Progenitor cell of endocrine pancreas (in vitro differentiated cells): ENCODE data around the gene PRKN. TPM values are rescaled to one million over a fixed set of nuclear protein-coding genes. Genes with fewer than 3 reads are reported as not detected.

Source experiments
- DNase-seq: peaks from one replicate; pipeline ENCODE4 v3.0.0; 2021; ENCODE audit warnings: low spot score; ENCODE audit not compliant: unreplicated experiment
- H3K27ac Mint-ChIP-seq: 2 replicates; pipeline ENCODE4 v1.8.0; 2021; ENCODE audit warnings: mild to moderate bottlenecking, moderate library complexity, mixed read lengths
- H3K27me3 Mint-ChIP-seq: 2 replicates; pipeline ENCODE4 v1.8.0; 2021; ENCODE audit warnings: mixed read lengths
- H3K36me3 Mint-ChIP-seq: 2 replicates; pipeline ENCODE4 v1.8.0; 2022; ENCODE audit warnings: mixed read lengths; ENCODE audit not compliant: insufficient read depth
- H3K4me1 Mint-ChIP-seq: 2 replicates; pipeline ENCODE4 v1.8.0; 2021; ENCODE audit warnings: low read depth, mixed read lengths
- H3K4me3 Mint-ChIP-seq: 2 replicates; pipeline ENCODE4 v1.8.0; 2021; ENCODE audit warnings: low read depth, mild to moderate bottlenecking, moderate library complexity, mixed read lengths
- H3K9me3 Mint-ChIP-seq: 2 replicates; pipeline ENCODE4 v1.8.0; 2021; ENCODE audit warnings: low read depth, mixed read lengths
- total RNA-seq: library from RNA; stranded (reverse); gene quantifications from 2 replicates; pipeline ENCODE4 v1.2.1, GENCODE V29; 2021
- TF ChIP-seq, protein P1 (sequence below): fragments of 200-600 bp; sonication (generic); IDR thresholded peaks from one replicate; pipeline ENCODE4 v1.5.0; 2021; ENCODE audit warnings: antibody characterized with exemption, mild to moderate bottlenecking; ENCODE audit not compliant: unreplicated experiment

PRKN gene
- total RNA-seq, 1 donor from 2014 or later: 4.6 TPM

- TF ChIP-seq, protein P1, sequence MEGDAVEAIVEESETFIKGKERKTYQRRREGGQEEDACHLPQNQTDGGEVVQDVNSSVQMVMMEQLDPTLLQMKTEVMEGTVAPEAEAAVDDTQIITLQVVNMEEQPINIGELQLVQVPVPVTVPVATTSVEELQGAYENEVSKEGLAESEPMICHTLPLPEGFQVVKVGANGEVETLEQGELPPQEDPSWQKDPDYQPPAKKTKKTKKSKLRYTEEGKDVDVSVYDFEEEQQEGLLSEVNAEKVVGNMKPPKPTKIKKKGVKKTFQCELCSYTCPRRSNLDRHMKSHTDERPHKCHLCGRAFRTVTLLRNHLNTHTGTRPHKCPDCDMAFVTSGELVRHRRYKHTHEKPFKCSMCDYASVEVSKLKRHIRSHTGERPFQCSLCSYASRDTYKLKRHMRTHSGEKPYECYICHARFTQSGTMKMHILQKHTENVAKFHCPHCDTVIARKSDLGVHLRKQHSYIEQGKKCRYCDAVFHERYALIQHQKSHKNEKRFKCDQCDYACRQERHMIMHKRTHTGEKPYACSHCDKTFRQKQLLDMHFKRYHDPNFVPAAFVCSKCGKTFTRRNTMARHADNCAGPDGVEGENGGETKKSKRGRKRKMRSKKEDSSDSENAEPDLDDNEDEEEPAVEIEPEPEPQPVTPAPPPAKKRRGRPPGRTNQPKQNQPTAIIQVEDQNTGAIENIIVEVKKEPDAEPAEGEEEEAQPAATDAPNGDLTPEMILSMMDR: no peak
- peaks cover 10% of the 10 kb centered on the region for H3K9me3 Mint-ChIP-seq
- DNase-seq: no peak
- H3K36me3 Mint-ChIP-seq: no peaks in the 10 kb centered on the region
- peaks cover 3% of the 10 kb centered on the region for H3K4me1 Mint-ChIP-seq
- H3K27ac Mint-ChIP-seq: no peak overlapping the region
- no peaks in the 10 kb centered on the region for H3K27me3 Mint-ChIP-seq
- H3K4me3 Mint-ChIP-seq: no peak overlapping the region
Measured at GRCh38 chr6:162713974-162714780, 13.4 kb downstream of the PRKN start.

DNA sequence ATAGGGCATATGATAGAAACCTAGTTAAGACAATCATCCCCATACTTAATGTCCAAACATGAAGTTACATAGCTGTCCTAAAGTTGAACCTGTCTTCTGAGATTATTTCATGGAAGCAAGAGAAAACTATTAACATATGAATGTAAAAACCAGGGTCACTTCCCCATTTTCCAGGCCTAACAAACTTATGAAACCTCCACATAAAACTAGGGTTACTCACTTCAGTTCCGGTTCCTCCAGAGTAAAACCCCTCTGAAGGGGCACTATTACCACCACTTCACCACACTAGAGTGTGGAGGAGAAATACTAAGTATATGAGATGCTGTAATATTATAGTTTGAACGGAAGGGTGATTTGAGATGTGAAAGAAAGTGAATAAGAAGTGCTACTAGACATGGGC lies 14.9 kb downstream of the PRKN start:
- H3K4me1 Mint-ChIP-seq: peaks cover 3% of the 10 kb centered on the region
- no peak overlapping the region for H3K27ac Mint-ChIP-seq
- no peak overlapping the region for H3K4me3 Mint-ChIP-seq
- H3K9me3 Mint-ChIP-seq: peaks cover 3% of the 10 kb centered on the region
- no peaks in the 10 kb centered on the region for H3K27me3 Mint-ChIP-seq
- DNase-seq: no peak
- H3K36me3 Mint-ChIP-seq: no peaks in the 10 kb centered on the region
- TF ChIP-seq, protein P1: no peak

- no peaks in the 10 kb centered on the region for H3K9me3 Mint-ChIP-seq
- DNase-seq: no peak
- TF ChIP-seq, protein P1: no peak
- no peaks in the 10 kb centered on the region for H3K36me3 Mint-ChIP-seq
- H3K27ac Mint-ChIP-seq: no peak overlapping the region
- H3K27me3 Mint-ChIP-seq: no peaks in the 10 kb centered on the region
- H3K4me1 Mint-ChIP-seq: peaks cover 3% of the 10 kb centered on the region
- no peak overlapping the region for H3K4me3 Mint-ChIP-seq
Measured at GRCh38 chr6:162711376-162711775, 16.2 kb downstream of the PRKN start.

GRCh38 chr6:162710936-162711335 lies 16.6 kb downstream of the PRKN start:
- no peak overlapping the region for H3K4me3 Mint-ChIP-seq
- TF ChIP-seq, protein P1: no peak
- H3K27me3 Mint-ChIP-seq: no peaks in the 10 kb centered on the region
- H3K36me3 Mint-ChIP-seq: no peaks in the 10 kb centered on the region
- no peak overlapping the region for H3K27ac Mint-ChIP-seq
- H3K9me3 Mint-ChIP-seq: no peaks in the 10 kb centered on the region
- DNase-seq: no peak
- H3K4me1 Mint-ChIP-seq: peaks cover 7% of the 10 kb centered on the region

DNA sequence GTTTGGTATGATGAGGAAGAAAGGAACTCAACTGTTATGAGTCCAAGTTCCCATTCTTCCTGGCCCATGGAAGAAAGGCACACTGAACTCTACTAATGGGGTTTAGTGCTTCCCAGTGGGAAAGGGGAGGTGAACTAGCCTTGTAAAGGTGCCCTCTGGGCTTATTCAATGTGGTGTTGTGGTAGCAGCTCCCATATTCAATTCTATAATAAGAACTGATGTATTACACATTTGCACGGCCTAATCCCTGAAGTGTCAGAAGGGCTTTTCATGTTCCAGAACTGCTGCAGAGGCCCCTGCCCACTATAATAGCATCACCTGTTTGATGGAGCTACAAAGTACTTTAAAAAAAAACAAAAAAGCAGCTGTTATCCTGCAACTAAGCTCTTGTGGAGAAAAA lies 17.1 kb downstream of the PRKN start:
- no peaks in the 10 kb centered on the region for H3K27me3 Mint-ChIP-seq
- no peak overlapping the region for H3K27ac Mint-ChIP-seq
- H3K4me3 Mint-ChIP-seq: no peak overlapping the region

More for the DNA sequence above, 17.1 kb downstream of the PRKN start:
- Mint-ChIP-seq H3K9me3 (no peaks in the 10 kb centered on the region), H3K4me1 (peaks cover 12% of the 10 kb centered on the region), H3K36me3 (no peaks in the 10 kb centered on the region)
- no peak for DNase-seq
- TF ChIP-seq, protein P1: no peak
